Measurements from ENCODE around the gene KSR2. TPM values are rescaled to one million over a fixed set of nuclear protein-coding genes. Genes with fewer than 3 reads are reported as not detected.

KSR2 gene
- total RNA-seq, 2 donors from 2014 or later = 1.1 to 2.0 TPM

- Mint-ChIP-seq H3K27me3 (ENCODE audit: insufficient read depth) (no peaks in the 10 kb centered on the region), H3K4me3 (no peak overlapping the region), H3K36me3 (ENCODE audit: low read depth) (no peaks in the 10 kb centered on the region), H3K4me1 (peaks cover 4% of the 10 kb centered on the region), H3K27ac (no peak overlapping the region), H3K9me3 (no peaks in the 10 kb centered on the region)
- H3K27ac ChIP-seq (ENCODE audit: low read depth, low read length) = no peak overlapping the region
- H3K27me3 ChIP-seq (ENCODE audit: control insufficient read depth, insufficient read depth, low read length, poor library complexity, severe bottlenecking) = no peaks in the 10 kb centered on the region
- H3K36me3 ChIP-seq (ENCODE audit: control insufficient read depth, insufficient read depth, low read length) = no peaks in the 10 kb centered on the region
- no peak overlapping the region for H3K9ac ChIP-seq (ENCODE audit: extremely low read depth, low read length, poor library complexity, severe bottlenecking)
- DNase-seq = no peak
- no peaks in the 10 kb centered on the region for H3K4me1 ChIP-seq (ENCODE audit: control insufficient read depth, insufficient read depth, low read length)
- no peak for TF ChIP-seq CTCF (conservative IDR thresholded peaks at IDR 0.05)
- 90 to 100% methylated on average over 3 of the region's 3 CpGs for WGBS, 2 experiments (ENCODE audit: insufficient coverage in 1 of 2, insufficient read length in 1 of 2)
- no peak overlapping the region for H3K4me3 ChIP-seq (ENCODE audit: low read length)
- no peaks in the 10 kb centered on the region for H3K9me3 ChIP-seq (ENCODE audit: control insufficient read depth, low read length)
Measured at GRCh38 chr12:117577122-117577657, 391.6 kb downstream of the KSR2 start.

- no peaks in the 10 kb centered on the region for H3K27me3 ChIP-seq (ENCODE audit: control insufficient read depth, insufficient read depth, low read length, poor library complexity, severe bottlenecking)
- H3K9ac ChIP-seq (ENCODE audit: extremely low read depth, low read length, poor library complexity, severe bottlenecking) = no peak overlapping the region
- no peak for TF ChIP-seq CTCF (conservative IDR thresholded peaks at IDR 0.05)
- no peaks in the 10 kb centered on the region for H3K36me3 ChIP-seq (ENCODE audit: control insufficient read depth, insufficient read depth, low read length)
- WGBS, 2 experiments (ENCODE audit: insufficient coverage in 1 of 2, insufficient read length in 1 of 2) = 90 to 94% methylated on average over 2 to 3 of the region's 3 CpGs
- no peak overlapping the region for H3K4me3 ChIP-seq (ENCODE audit: low read length)
- no peak overlapping the region for H3K4me3 Mint-ChIP-seq
- peaks cover 2% of the 10 kb centered on the region for H3K4me1 Mint-ChIP-seq
- no peak overlapping the region for H3K27ac ChIP-seq (ENCODE audit: low read depth, low read length)
- H3K9me3 ChIP-seq (ENCODE audit: control insufficient read depth, low read length) = no peaks in the 10 kb centered on the region
- H3K27me3 Mint-ChIP-seq (ENCODE audit: insufficient read depth) = no peaks in the 10 kb centered on the region
- H3K4me1 ChIP-seq (ENCODE audit: control insufficient read depth, insufficient read depth, low read length) = no peaks in the 10 kb centered on the region
- H3K9me3 Mint-ChIP-seq = no peaks in the 10 kb centered on the region
- H3K36me3 Mint-ChIP-seq (ENCODE audit: low read depth) = no peaks in the 10 kb centered on the region
- DNase-seq = no peak
- no peak overlapping the region for H3K27ac Mint-ChIP-seq
Measured at GRCh38 chr12:117576053-117576452, 392.7 kb downstream of the KSR2 start.

GRCh38 chr12:117574655-117575054 is 394.1 kb downstream of the KSR2 start:
- Mint-ChIP-seq H3K9me3 (no peaks in the 10 kb centered on the region), H3K27ac (no peak overlapping the region), H3K27me3 (ENCODE audit: insufficient read depth) (no peaks in the 10 kb centered on the region), H3K4me3 (no peak overlapping the region), H3K4me1 (no peaks in the 10 kb centered on the region), H3K36me3 (ENCODE audit: low read depth) (no peaks in the 10 kb centered on the region)
- no peak overlapping the region for H3K9ac ChIP-seq (ENCODE audit: extremely low read depth, low read length, poor library complexity, severe bottlenecking)
- H3K27me3 ChIP-seq (ENCODE audit: control insufficient read depth, insufficient read depth, low read length, poor library complexity, severe bottlenecking) = no peaks in the 10 kb centered on the region
- no peak for DNase-seq
- H3K4me3 ChIP-seq (ENCODE audit: low read length) = no peak overlapping the region
- H3K27ac ChIP-seq (ENCODE audit: low read depth, low read length) = no peak overlapping the region
- no peaks in the 10 kb centered on the region for H3K36me3 ChIP-seq (ENCODE audit: control insufficient read depth, insufficient read depth, low read length)
- no peaks in the 10 kb centered on the region for H3K9me3 ChIP-seq (ENCODE audit: control insufficient read depth, low read length)
- TF ChIP-seq CTCF (conservative IDR thresholded peaks at IDR 0.05) = no peak
- WGBS, 2 experiments (ENCODE audit: insufficient coverage in 1 of 2, insufficient read length in 1 of 2) = 89 to 92% methylated on average over 2 of the region's 2 CpGs
- H3K4me1 ChIP-seq (ENCODE audit: control insufficient read depth, insufficient read depth, low read length) = no peaks in the 10 kb centered on the region

Data from endodermal cell (in vitro differentiated cells).